SK-N-SH (cell line): ENCODE measurements around the gene PTGER1. TPM values are rescaled to one million over a fixed set of nuclear protein-coding genes. Genes with fewer than 3 reads are reported as not detected.

Experiments
- CTCF ChIA-PET: fragments of 300-600, 350-600 bp; formaldehyde crosslinking; extraction: SDS; loops from one replicate; lab custom pipeline; 2021; lab: Yijun Ruan, JAX
- POLR2A ChIA-PET: fragments of 350-600 bp; sonication (Branson Sonifier 250); formaldehyde crosslinking; extraction: SDS; loops from one replicate; lab custom pipeline; 2020; ENCODE audit warnings: antibody characterized with exemption, inconsistent platforms; lab: Yijun Ruan, JAX
- DNase-seq: peaks from one replicate; pipeline ENCODE4 v3.0.0; 2012
- H2AFZ ChIP-seq: fragments of 200-600 bp; sonication (generic); 2 replicates; pipeline ENCODE4 v1.8.1; 2016; ENCODE audit warnings: antibody characterized with exemption, mild to moderate bottlenecking, low read depth
- H3F3A ChIP-seq: fragments of 200-600 bp; sonication (generic); replicated peaks from 2 replicates; pipeline ENCODE3; 2016; ENCODE audit warnings: antibody characterized with exemption, mild to moderate bottlenecking; ENCODE audit not compliant: insufficient read depth
- H3K27ac ChIP-seq, 2 experiments: fragments of 200-500 bp in 1 of 2; fragments of 200-600 bp in 1 of 2; sonication (Bioruptor generic) in 1 of 2; sonication (generic), shearing (Covaris generic) in 1 of 2; 2 replicates each; pipeline versions ENCODE4 v1.5.1 to v1.6.1; 2014 to 2016; ENCODE audit warnings: low read depth in 2 of 2, inconsistent platforms in 1 of 2, low read length in 1 of 2, mild to moderate bottlenecking in 1 of 2, mixed read lengths in 1 of 2
- H3K27me3 ChIP-seq: fragments of 200-600 bp; sonication (generic), shearing (Covaris generic); 2 replicates; pipeline ENCODE4 v1.6.1; 2016; ENCODE audit warnings: mixed run types; ENCODE audit not compliant: insufficient read depth
- H3K36me3 ChIP-seq, 2 experiments: fragments of 200-500 bp in 1 of 2; fragments of 200-600 bp in 1 of 2; sonication (Bioruptor generic) in 1 of 2; sonication (generic) in 1 of 2; replicated peaks in 1 of 2; 2 replicates each; pipeline versions ENCODE3 to v1.5.1; 2014 to 2016; ENCODE audit warnings: low read length in 1 of 2, mild to moderate bottlenecking in 1 of 2; ENCODE audit not compliant: insufficient read depth in 2 of 2, control insufficient read depth in 1 of 2
- H3K4me1 ChIP-seq, 2 experiments: fragments of 200-500 bp in 1 of 2; fragments of 200-600 bp in 1 of 2; sonication (Bioruptor generic) in 1 of 2; sonication (generic), shearing (Covaris generic) in 1 of 2; 2 replicates each; pipeline versions ENCODE4 v1.5.1 to v1.6.1; 2014 to 2016; ENCODE audit warnings: low read depth in 1 of 2, low read length in 1 of 2, mixed run types in 1 of 2; ENCODE audit not compliant: insufficient read depth in 2 of 2, control insufficient read depth in 1 of 2
- H3K4me2 ChIP-seq: fragments of 200-600 bp; sonication (generic), shearing (Covaris generic); 2 replicates; pipeline ENCODE4 v1.6.1; 2017; ENCODE audit warnings: mixed run types
- H3K4me3 ChIP-seq, 2 experiments: fragments of 200-500 bp in 1 of 2; fragments of 200-600 bp in 1 of 2; sonication (Bioruptor generic) in 1 of 2; sonication (generic), shearing (Covaris generic) in 1 of 2; 2 replicates each; pipeline versions ENCODE4 v1.5.1 to v1.8.1; 2014 to 2016; ENCODE audit warnings: low read depth in 2 of 2, inconsistent platforms in 1 of 2, low read length in 1 of 2, mild to moderate bottlenecking in 1 of 2, mixed read lengths in 1 of 2, moderate library complexity in 1 of 2
- H3K79me2 ChIP-seq: fragments of 200-600 bp; sonication (generic); 2 replicates; pipeline ENCODE4 v1.8.1; 2017; ENCODE audit warnings: mild to moderate bottlenecking; ENCODE audit not compliant: insufficient read depth
- H3K9ac ChIP-seq: fragments of 200-600 bp; sonication (generic); 2 replicates; pipeline ENCODE4 v1.6.1; 2017; ENCODE audit warnings: mixed run types
- H3K9me2 ChIP-seq: fragments of 200-600 bp; sonication (generic); 2 replicates; pipeline ENCODE4 v1.6.1; 2017; ENCODE audit warnings: mixed run types
- H3K9me3 ChIP-seq: fragments of 200-600 bp; sonication (generic); 2 replicates; pipeline ENCODE4 v1.6.1; 2017; ENCODE audit warnings: mixed run types, mild to moderate bottlenecking, moderate library complexity
- H4K20me1 ChIP-seq: fragments of 200-600 bp; sonication (generic); 2 replicates; pipeline ENCODE4 v1.6.1; 2017; ENCODE audit warnings: mild to moderate bottlenecking, mixed run types; ENCODE audit not compliant: insufficient read depth
- CTCF ChIP-seq: fragments of 200-600 bp; sonication (generic); IDR thresholded peaks from 2 replicates; pipeline ENCODE4 v1.6.1; 2017; ENCODE audit warnings: antibody characterized with exemption, mild to moderate bottlenecking, moderate library complexity
- FOXJ3 ChIP-seq: sonication (generic); formaldehyde crosslinking; IDR thresholded peaks from 2 replicates; pipeline ENCODE4 v1.5.1; 2020; ENCODE audit warnings: mild to moderate bottlenecking, missing genetic modification reagents
- FOXM1 ChIP-seq: IDR thresholded peaks from 2 replicates; pipeline ENCODE4 v1.4.0; 2012; ENCODE audit warnings: low read depth, mild to moderate bottlenecking
- GABPA ChIP-seq: IDR thresholded peaks from 2 replicates; pipeline ENCODE4 v1.4.0; 2012; ENCODE audit warnings: low read depth, mild to moderate bottlenecking
- MAX ChIP-seq: IDR thresholded peaks from 2 replicates; pipeline ENCODE4 v1.4.0; 2012; ENCODE audit warnings: low read depth
- MEF2A ChIP-seq: IDR thresholded peaks from 2 replicates; pipeline ENCODE4 v1.4.0; 2012; ENCODE audit warnings: low read depth, borderline replicate concordance
- NFIC ChIP-seq: IDR thresholded peaks from 2 replicates; pipeline ENCODE4 v1.4.0; 2012; ENCODE audit warnings: borderline replicate concordance
- NRF1 ChIP-seq: IDR thresholded peaks from 2 replicates; pipeline ENCODE4 v1.6.1; 2012; ENCODE audit warnings: low read depth, mild to moderate bottlenecking, low read length
- RAD21 ChIP-seq: IDR thresholded peaks from 2 replicates; pipeline ENCODE4 v1.6.1; 2012; ENCODE audit warnings: mild to moderate bottlenecking, low read length
- RXRA ChIP-seq: IDR thresholded peaks from 2 replicates; pipeline ENCODE4 v1.4.0; 2012; ENCODE audit warnings: low read depth, mild to moderate bottlenecking, borderline replicate concordance
- SMC3 ChIP-seq: IDR thresholded peaks from 2 replicates; pipeline ENCODE4 v1.6.1; 2012; ENCODE audit warnings: low read depth, low read length, improper control_type of control experiment
- YY1 ChIP-seq: IDR thresholded peaks from 2 replicates; pipeline ENCODE4 v1.4.0; 2012; ENCODE audit warnings: low read depth, mild to moderate bottlenecking
- WGBS: methylation state at CpG from one replicate; pipeline ENCODE4 v1.1.6; 2017; ENCODE audit warnings: low lambda C conversion rate; 5-methylcytosine and 5-hydroxymethylcytosine counted together
- polyA plus RNA-seq, 3 experiments: library from polyadenylated mRNA; depleted of rRNA; stranded (reverse); fragments of >200 nt; gene quantifications; 2 replicates each; pipeline ENCODE4 v1.2.3, GENCODE V29; 2012

Gene PTGER1
- polyA plus RNA-seq, 1 of the 3 experiments (the other 2 are of a cell fraction), result 6.0 TPM

DNA sequence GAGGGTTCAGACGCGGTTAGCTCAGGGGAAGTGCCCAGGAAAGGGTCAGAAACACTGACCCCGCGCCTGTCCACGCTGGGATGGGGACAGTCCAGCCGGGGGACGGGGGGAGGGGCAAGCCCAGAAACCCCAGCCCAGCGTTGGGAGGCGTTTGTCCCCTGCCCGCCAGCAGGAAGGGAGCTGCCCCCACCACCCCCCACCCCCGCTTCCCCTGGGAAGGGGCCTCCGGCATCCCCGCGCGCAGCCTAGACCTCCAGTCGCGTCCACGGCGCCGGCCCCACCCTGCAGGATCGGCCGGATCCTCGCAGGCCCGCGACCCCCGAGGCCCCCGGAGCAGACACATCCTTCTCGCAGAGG, 20.5 kb upstream of the PTGER1 start:
- Histone ChIP-seq H3K9me3 (no peaks in the 10 kb centered on the region), H3K36me3 (no peaks in the 10 kb centered on the region), H3K4me3 (peak overlapping the region; percentile 65 to 93), H3F3A (no peaks in the 10 kb centered on the region), H3K4me1 (peaks cover 4 to 25% of the 10 kb centered on the region in 2 experiments; a peak in 2 of 4 replicates), H3K27me3 (no peaks in the 10 kb centered on the region), H3K79me2 (peaks cover 48% of the 10 kb centered on the region), H4K20me1 (peaks cover 20% of the 10 kb centered on the region), H3K4me2 (peak overlapping the region; percentile 94), H2AFZ (no peak overlapping the region), H3K9me2 (no peaks in the 10 kb centered on the region), H3K27ac (peak overlapping the region in 1 of 2 experiments; percentile 56; a peak in 1 of 4 replicates), H3K9ac (peak overlapping the region; percentile 74)
- TF ChIP-seq GABPA, result no peak
- TF ChIP-seq SMC3, result no peak
- no peak for TF ChIP-seq CTCF
- TF ChIP-seq NRF1, result no peak
- POLR2A ChIA-PET, result interaction anchor here (1.2 to 2.4 kb wide), 2 partner anchors 22 to 23 kb away, joined by 5 to 15 read pairs; partner anchors contain the start of gene DNAJB1
- no peak for DNase-seq
- CTCF ChIA-PET, result interaction anchor here (0.8 to 3.9 kb wide), 8 partner anchors 9 to 148 kb away, joined by 3 to 45 read pairs (median 3); no protein-coding TSS in a partner anchor
- 0% methylated on average over 14 of the region's 28 CpGs for WGBS

DNA sequence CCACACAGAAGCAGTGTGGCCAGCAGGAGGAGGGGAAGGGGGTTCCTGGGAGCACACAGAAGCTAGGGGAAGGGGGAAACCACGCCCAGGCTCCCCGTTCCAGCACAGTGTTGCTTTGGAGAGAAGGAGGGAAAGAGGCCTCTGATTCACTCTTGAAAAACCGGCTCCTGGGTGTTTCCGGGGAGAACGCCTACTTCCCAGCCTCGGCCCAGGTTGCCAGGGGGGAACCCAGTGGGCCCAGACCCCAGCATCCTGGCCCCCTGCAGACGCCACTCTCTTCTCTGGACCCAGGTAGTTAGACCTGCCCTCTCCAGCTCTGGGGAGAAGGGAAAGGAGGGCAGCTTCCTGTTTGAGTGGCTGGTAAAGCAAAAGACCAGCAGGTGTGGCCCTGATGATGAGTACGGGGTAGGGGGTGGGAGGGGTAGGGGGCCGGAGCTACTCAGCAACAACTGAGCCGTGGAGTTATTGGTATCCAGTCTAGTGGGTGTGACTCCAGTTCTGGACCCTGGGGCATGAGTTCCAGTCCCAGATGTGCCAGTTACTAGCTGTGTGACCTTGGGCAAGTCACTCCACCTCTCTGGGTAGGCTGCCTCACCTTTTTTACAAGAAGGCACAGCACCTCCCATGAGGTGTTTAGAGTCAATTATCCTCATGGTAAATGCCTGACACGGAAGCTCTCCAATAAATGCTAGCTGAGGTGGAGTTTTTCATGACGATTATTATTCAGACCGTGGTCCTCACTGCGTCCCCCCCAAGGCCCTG, 19.9 kb upstream of the PTGER1 start:
- no peaks in the 10 kb centered on the region for H3K9me3 ChIP-seq
- H3K9me2 ChIP-seq, result no peaks in the 10 kb centered on the region
- no peaks in the 10 kb centered on the region for H3K27me3 ChIP-seq
- no peaks in the 10 kb centered on the region for H3F3A ChIP-seq
- H4K20me1 ChIP-seq, result peaks cover 20% of the 10 kb centered on the region
- H3K4me2 ChIP-seq, result peak overlapping the region; percentile 94
- ChIA-PET POLR2A (interaction anchor here (1.2 to 2.4 kb wide), 2 partner anchors 23 kb away, joined by 5 to 15 read pairs; partner anchors contain the start of gene DNAJB1), CTCF (interaction anchor here (0.8 to 3.9 kb wide), 7 partner anchors 8 to 147 kb away, joined by 3 to 45 read pairs (median 3); no protein-coding TSS in a partner anchor)
- TF ChIP-seq FOXM1, result no peak
- no peak for TF ChIP-seq MEF2A
- TF ChIP-seq FOXJ3, result no peak
- TF ChIP-seq RXRA, result no peak
- TF ChIP-seq RAD21, result no peak
- no peak for TF ChIP-seq NFIC
- no peak for TF ChIP-seq MAX
- no peak for TF ChIP-seq YY1
- WGBS, result 21% methylated on average over 9 of the region's 14 CpGs
- peaks cover 48% of the 10 kb centered on the region for H3K79me2 ChIP-seq
- H3K27ac ChIP-seq, result peak overlapping the region in 1 of 2 experiments; percentile 56; a peak in 1 of 4 replicates
- H2AFZ ChIP-seq, result no peak overlapping the region
- peak overlapping the region; percentile 74 for H3K9ac ChIP-seq
- H3K36me3 ChIP-seq, result no peaks in the 10 kb centered on the region
- peak overlapping the region; percentile 65 to 93 for H3K4me3 ChIP-seq
- DNase-seq, result peak; percentile 37
- H3K4me1 ChIP-seq, result peaks cover 4 to 25% of the 10 kb centered on the region in 2 experiments; a peak in 2 of 4 replicates
